Measurements from ENCODE around the gene FGD3. TPM values are rescaled to one million over a fixed set of nuclear protein-coding genes. Genes with fewer than 3 reads are reported as not detected.
A peak's percentile ranks its signal among the peaks of the same experiment; 100 is the strongest.
"Not testable (repeated sequence)": the region's sequence is repeated elsewhere in the genome, so short reads cannot be mapped to it uniquely, and the experiment has no call there.

The FGD3 gene
- polyA plus RNA-seq, 6 donors from 2014 or later: 37.0 to 115 (median 65.8) TPM

DNA sequence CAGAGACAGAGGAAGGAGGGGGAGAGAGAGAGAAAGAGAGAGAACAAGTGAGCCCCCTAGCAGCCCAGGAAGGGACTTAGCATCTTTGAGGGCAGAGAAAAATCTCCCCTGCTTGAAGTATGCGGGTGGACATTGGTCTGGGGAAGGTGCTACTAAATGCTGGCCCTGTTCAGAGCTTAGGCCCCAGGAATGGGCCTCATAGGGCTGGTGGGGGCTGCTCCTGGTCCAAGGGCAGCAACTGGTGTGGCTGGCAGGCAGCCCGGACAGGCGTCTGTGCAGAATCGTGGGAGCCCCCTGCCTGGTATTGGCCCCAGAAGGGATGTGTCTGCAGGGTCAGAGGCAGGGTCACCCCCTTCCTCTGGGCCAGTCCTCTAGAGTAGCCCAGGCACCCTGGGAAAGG, 63.4 kb downstream of the FGD3 start:
- H3K4me1 Mint-ChIP-seq: peaks cover 6 to 17% (median 10%) of the 10 kb centered on the region in 3 donors
- peak overlapping the region in 3 of 6 donors; percentile 31 to 59 (median 33) for H3K27ac Mint-ChIP-seq
- ATAC-seq (ENCODE audit: low read depth in 2 of 2) (no peak), DNase-seq (no peak)
- H3K9me3 Mint-ChIP-seq: no peaks in the 10 kb centered on the region
- H3K4me3 Mint-ChIP-seq: no peak overlapping the region
- H3K27me3 Mint-ChIP-seq: no peaks in the 10 kb centered on the region
- peaks cover 18 to 22% of the 10 kb centered on the region in 2 donors for H3K36me3 Mint-ChIP-seq

DNA sequence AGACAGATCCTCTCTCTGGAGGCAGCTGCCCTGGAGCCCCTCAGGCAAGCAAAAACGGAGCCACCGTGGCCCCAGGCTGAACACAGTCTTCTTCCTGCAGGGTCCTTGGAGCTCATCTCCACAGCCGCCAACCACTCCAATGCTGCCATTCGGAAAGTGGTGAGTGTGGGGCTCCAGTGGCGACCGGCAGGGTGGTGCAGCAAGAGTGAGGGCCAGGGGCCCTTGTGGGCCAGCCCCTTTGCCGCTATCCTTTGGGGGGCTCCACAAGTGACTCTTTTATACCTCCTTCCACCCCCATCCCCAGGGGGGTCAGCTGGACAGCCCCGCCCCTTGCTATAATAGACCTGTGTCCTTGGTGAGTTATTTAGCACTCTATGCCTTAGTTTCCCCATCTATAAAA, 63.8 kb downstream of the FGD3 start:
- Mint-ChIP-seq H3K4me1 (peaks cover 6 to 14% (median 10%) of the 10 kb centered on the region in 3 donors), H3K36me3 (peaks cover 14 to 22% of the 10 kb centered on the region in 2 donors), H3K27me3 (no peaks in the 10 kb centered on the region), H3K27ac (no peak overlapping the region), H3K9me3 (no peaks in the 10 kb centered on the region), H3K4me3 (no peak overlapping the region)
- DNase-seq: no peak
- ATAC-seq (ENCODE audit: low read depth in 2 of 2): no peak

DNA sequence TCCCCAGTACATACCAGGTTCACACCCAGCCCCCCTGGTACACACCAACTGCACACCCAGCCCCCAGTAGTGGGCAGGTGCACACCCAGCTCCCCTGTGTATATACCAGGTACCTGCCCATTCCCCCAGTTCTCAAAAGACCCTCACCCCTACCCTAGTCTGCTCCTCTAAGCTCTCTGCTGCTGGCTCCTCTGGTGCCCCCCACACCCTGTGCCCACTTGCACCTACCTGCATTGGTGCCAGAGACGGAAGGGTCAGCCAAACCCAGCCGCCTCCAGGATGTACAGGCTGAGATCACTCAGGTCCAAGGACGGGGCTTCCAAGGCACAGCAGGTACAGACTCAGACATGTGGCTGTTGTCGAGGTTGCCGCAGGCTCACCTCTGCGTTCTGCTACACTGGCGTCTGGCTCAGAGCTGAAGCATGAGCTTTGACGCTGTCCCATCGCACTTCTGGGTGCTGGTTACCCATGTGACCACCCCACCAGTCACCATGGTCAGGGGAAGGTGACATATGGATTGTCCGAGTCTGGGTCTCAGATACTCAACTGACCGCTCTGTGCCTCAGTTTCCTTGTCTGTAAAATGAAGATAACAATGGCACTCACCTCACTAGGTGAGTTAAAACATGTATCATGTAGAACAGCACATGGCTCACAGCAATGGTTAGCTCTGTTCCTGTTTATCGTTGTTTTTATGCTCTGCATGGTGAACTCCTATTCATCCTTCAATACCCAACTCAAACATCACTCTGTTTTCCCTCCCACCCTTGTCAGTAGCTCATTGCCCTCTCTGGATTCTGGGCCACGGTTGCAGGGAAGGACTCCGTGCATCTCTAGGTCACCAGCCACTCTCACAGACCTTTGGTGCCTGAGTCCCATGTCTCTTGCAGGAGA, 65.9 kb downstream of the FGD3 start:
- H3K9me3 Mint-ChIP-seq: no peaks in the 10 kb centered on the region
- H3K4me1 Mint-ChIP-seq: peaks cover 5 to 14% (median 10%) of the 10 kb centered on the region in 3 donors
- H3K27ac Mint-ChIP-seq: peak overlapping the region in 2 of 6 donors; percentile 33 to 56
- no peaks in the 10 kb centered on the region for H3K27me3 Mint-ChIP-seq
- H3K4me3 Mint-ChIP-seq: no peak overlapping the region
- DNase-seq (no peak), ATAC-seq (ENCODE audit: low read depth in 2 of 2) (no peak)
- H3K36me3 Mint-ChIP-seq: peaks cover 11 to 29% of the 10 kb centered on the region in 2 donors

DNA sequence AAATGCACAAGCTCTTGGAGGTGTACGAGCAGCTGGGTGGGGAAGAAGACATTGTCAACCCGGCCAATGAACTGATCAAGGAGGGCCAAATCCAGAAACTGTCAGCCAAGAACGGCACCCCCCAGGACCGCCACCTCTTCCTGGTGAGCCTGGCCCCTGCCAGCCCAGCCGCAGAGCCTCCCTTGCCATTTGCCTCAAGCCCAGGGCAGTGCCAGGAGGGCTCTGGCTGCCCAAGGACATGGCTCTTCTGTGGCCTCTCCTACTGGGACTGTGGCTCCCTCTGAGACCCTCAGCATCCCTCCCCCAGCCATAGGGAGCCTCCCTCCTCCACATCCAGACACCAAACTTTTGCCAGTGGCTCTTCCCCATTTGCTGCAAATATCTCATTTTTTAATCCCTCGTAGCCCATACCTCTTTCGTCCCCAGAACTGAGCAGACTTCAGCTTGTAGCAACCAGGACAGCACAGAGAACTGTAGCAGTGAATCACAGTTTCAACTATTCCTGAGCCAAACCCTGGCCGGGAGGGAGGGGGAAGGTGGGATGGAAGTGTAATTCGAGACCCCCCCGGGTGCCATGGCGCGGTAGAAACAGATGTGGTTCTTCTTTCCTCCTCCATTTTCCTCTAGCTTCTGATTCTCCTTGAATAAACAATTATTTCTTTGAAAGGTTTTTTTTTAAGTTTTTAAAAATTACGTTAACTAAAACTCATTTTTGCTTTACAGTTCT, 66.7 kb downstream of the FGD3 start:
- no peak for ATAC-seq (ENCODE audit: low read depth in 2 of 2)
- Mint-ChIP-seq H3K36me3 (peaks cover 9 to 32% of the 10 kb centered on the region in 2 donors), H3K4me3 (no peak overlapping the region), H3K4me1 (peaks cover 3 to 14% (median 10%) of the 10 kb centered on the region in 3 donors), H3K27ac (peak overlapping the region in 2 of 6 donors; percentile 58 to 81), H3K9me3 (no peaks in the 10 kb centered on the region), H3K27me3 (no peaks in the 10 kb centered on the region)
- no peak for DNase-seq

DNA sequence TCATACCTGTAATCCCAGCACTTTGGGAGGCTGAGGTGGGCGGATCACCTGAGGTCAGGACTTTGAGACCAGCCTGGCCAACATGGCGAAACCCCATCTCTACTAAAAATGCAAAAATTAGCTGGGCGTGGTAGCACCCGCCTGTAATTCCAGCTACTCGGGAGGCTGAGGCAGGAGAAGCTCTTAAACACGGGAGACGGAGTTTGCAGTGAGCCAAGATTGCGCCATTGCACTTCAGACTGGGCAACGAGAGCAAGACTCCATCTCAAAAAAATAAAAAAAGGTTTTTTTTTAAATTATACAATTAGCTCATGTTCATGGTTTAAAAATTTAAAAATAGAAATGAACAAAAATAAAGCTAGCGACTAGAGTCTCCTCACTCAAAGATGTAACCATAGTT, 67.9 kb downstream of the FGD3 start:
- not testable (repeated sequence) for DNase-seq; ATAC-seq (ENCODE audit: low read depth in 2 of 2); H3K27me3 Mint-ChIP-seq; H3K4me3 Mint-ChIP-seq; H3K9me3 Mint-ChIP-seq
- H3K27ac Mint-ChIP-seq: peak overlapping the region in 2 of 6 donors; percentile 34 to 60
- peaks cover 16 to 36% of the 10 kb centered on the region in 2 donors for H3K36me3 Mint-ChIP-seq
- peaks cover 3 to 16% (median 10%) of the 10 kb centered on the region in 3 donors for H3K4me1 Mint-ChIP-seq

DNA sequence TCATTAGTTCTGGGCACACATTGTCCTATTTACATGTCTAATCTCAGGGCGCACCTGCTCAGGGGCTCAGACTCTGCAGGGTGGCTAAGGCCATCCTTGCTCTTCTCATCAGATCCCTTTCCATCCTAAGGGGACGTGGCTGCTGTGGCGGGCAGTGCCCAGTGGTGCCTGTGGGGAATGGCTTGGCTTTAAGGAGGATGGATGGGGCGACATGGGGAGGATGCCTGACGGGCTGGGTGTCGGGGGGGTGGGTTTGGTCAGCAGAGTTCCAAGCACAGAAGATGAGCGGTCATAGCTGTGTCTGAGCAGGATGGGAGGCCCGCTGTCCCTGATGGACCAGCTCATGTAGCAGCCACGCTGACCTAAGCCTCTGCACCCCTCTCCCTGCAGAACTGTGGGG, 70.3 kb downstream of the FGD3 start:
- Mint-ChIP-seq H3K4me1 (peaks cover 0 to 11% (median 10%) of the 10 kb centered on the region in 3 donors), H3K36me3 (peaks cover 16 to 38% of the 10 kb centered on the region in 2 donors), H3K27me3 (no peaks in the 10 kb centered on the region), H3K9me3 (no peaks in the 10 kb centered on the region), H3K4me3 (no peak overlapping the region), H3K27ac (peak overlapping the region in 1 of 6 donors; percentile 42)
- ATAC-seq (ENCODE audit: low read depth in 2 of 2): no peak
- DNase-seq: no peak

DNA sequence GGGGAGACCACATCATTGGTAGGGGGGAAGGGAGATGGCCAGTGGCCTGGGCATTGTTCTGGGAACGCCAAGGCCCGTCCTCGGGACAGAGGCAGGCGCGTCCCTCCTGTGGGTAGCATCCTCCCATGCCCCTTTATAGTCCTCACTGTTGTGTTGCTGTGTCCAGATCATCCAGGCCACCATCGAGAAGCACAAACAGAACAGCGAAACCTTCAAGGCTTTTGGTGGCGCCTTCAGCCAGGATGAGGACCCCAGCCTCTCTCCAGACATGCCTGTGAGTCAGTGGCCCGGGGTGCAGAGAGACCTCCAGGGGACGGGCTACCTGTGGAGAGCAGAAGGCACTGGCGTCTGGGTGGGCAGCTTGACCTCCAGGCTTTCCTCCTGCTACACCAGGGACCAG, 72.8 kb downstream of the FGD3 start:
- Mint-ChIP-seq H3K9me3 (no peaks in the 10 kb centered on the region), H3K4me1 (peaks cover 0 to 4% (median 0%) of the 10 kb centered on the region in 3 donors), H3K4me3 (no peak overlapping the region), H3K27me3 (no peaks in the 10 kb centered on the region), H3K27ac (peak overlapping the region in 1 of 6 donors; percentile 88), H3K36me3 (peaks cover 8 to 24% of the 10 kb centered on the region in 2 donors)
- DNase-seq: no peak
- no peak for ATAC-seq (ENCODE audit: low read depth in 2 of 2)

DNA sequence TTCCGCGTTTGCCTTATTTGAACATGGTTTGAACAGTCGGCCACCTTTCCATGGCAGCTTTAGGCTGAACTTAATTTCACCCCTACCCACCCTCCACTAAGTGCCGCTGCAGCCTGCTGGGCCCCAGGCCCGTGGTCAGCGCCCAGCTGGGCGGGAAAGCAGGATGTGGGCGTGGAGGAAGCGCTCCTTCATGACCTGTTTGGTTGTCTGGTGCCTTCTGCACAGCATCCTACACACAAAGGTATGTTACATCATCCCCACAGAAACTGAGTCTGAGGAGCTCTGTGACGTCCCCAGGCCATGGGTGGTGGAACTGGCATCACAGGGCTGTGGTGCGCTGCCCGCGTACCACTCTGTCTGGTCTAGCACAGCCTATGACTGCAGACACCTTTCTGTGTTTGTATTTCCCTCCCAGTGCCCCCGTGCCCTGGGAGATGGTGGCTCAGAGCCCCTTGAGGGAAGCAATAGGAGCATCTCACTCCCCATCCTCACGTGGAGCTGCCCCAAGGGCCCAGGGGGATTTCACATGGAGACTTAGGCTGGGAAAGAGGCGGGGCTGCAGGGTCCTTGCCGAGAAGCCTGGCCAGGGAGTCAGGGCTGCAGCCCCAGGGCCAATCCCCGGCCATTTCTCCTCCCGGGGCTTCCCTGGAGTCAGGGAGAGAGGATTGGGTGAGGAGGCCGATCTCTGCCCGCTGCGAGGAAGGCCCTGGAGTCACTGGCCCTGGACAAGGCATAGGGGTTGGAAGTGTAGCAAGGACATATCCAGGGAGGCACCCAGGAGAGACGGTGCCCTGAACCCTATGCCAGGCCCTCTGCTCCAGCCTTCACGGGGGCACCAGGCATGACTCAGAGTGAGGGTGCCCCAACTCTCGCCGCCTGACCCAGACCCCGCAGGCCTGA, 73.7 kb downstream of the FGD3 start:
- H3K4me1 Mint-ChIP-seq: peaks cover 0 to 8% (median 0%) of the 10 kb centered on the region in 3 donors
- DNase-seq (no peak), ATAC-seq (ENCODE audit: low read depth in 2 of 2) (no peak)
- no peaks in the 10 kb centered on the region for H3K9me3 Mint-ChIP-seq
- no peaks in the 10 kb centered on the region for H3K27me3 Mint-ChIP-seq
- no peak overlapping the region for H3K4me3 Mint-ChIP-seq
- no peak overlapping the region for H3K27ac Mint-ChIP-seq
- peaks cover 8 to 24% of the 10 kb centered on the region in 2 donors for H3K36me3 Mint-ChIP-seq

DNA sequence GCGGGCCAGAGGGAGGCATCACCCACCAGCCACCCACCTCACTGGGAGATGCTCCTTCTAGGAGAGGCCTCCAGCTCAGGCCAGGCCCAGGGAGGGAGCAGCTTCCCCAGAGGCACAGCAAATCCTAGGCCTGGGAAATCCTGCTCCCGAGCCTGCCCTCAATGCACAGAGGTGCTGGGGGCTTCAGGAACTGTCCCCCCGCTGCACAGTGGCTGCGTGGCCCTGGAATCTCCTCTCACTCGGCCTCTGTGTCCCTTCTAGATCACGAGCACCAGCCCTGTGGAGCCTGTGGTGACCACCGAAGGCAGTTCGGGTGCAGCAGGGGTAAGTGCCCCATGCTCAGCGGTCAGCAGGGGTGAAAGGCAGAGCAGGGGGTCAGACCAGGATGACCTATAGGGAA, 74.7 kb downstream of the FGD3 start:
- H3K4me1 Mint-ChIP-seq: peaks cover 8 to 12% (median 10%) of the 10 kb centered on the region in 3 donors
- H3K36me3 Mint-ChIP-seq: peaks cover 8 to 24% of the 10 kb centered on the region in 2 donors
- no peak overlapping the region for H3K4me3 Mint-ChIP-seq
- ATAC-seq (ENCODE audit: low read depth in 2 of 2) (no peak), DNase-seq (no peak)
- no peaks in the 10 kb centered on the region for H3K9me3 Mint-ChIP-seq
- H3K27ac Mint-ChIP-seq: peak overlapping the region in 3 of 6 donors; percentile 32 to 79 (median 47)
- no peaks in the 10 kb centered on the region for H3K27me3 Mint-ChIP-seq

DNA sequence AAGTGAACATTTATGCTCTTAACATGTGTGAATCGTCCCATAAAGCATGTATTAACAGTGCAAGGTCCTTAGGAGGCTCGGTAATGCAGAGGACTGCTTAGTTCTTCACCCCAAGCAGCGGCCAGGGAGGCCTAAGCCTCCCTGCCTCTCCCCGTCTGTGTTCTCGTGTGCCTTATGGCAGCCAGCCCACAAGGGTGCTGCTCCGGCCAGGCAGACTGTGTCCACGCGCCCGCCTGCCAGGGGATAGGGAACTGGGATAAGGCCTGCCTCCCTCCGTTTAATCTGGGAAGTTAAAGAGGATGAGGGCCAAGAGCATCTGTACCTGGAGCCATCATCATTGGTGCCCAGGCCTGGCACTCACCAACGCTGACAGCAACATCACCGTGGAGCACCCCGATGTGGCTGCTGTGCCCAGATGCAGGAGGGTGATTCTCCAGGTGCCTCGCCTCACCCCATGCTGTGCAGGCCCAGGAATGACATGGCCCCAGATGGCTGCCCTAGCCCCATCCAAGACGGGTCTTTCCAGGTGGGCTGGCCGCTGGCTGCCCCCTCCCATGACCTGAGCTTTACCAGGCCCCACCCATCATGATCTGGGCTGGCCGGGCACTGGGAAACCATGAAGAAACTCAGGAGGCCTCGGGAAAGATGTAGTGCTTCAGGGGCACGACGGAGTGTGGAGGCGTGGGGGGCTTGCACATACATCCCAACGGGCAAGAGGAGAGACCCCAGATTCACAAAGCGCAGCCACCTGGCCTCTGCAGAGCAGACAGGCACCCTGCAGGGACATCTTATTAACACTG, 75.6 kb downstream of the FGD3 start:
- peaks cover 16 to 19% (median 18%) of the 10 kb centered on the region in 3 donors for H3K4me1 Mint-ChIP-seq
- no peaks in the 10 kb centered on the region for H3K27me3 Mint-ChIP-seq
- no peak for DNase-seq
- no peaks in the 10 kb centered on the region for H3K9me3 Mint-ChIP-seq
- peak overlapping the region in 3 of 6 donors; percentile 47 to 79 (median 59) for H3K27ac Mint-ChIP-seq
- H3K36me3 Mint-ChIP-seq: peaks cover 8 to 19% of the 10 kb centered on the region in 2 donors
- no peak for ATAC-seq (ENCODE audit: low read depth in 2 of 2)
- peak overlapping the region in 1 of 8 donors; percentile 64 for H3K4me3 Mint-ChIP-seq

DNA sequence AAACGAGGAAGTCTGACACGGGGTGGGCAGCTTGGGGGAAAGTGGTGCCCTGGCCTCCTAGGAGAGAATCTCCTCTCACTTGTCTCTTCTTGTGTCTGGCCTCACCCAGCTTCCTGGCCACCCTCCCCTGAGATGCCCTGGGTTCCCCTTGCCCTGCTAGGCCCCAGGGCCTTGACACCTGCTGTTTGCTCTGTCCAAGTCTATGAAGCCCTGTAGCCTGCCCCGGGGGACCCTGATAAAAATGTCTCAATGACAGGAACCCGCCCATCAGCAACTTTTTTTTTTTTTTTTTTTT, 76.1 kb downstream of the FGD3 start:
- H3K27me3 Mint-ChIP-seq: no peaks in the 10 kb centered on the region
- peak overlapping the region in 1 of 6 donors; percentile 11 for H3K27ac Mint-ChIP-seq
- H3K9me3 Mint-ChIP-seq: no peaks in the 10 kb centered on the region
- peaks cover 8 to 17% of the 10 kb centered on the region in 2 donors for H3K36me3 Mint-ChIP-seq
- ATAC-seq (ENCODE audit: low read depth in 2 of 2) (no peak), DNase-seq (no peak)
- peaks cover 22 to 24% (median 23%) of the 10 kb centered on the region in 3 donors for H3K4me1 Mint-ChIP-seq
- H3K4me3 Mint-ChIP-seq: no peak overlapping the region

DNA sequence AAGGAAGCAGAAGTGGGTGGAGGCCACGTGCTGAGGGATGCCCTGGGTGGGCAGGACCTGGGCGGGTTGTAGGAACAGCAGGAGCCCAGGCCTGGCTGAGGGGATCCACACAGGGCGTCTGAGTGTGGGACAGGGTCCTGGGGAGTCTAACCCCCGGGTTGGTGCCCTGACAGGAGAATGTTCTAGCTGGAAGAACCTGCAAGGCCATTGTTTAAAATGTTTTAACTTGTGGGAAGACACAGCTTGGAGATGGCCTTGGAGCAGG, 77.3 kb downstream of the FGD3 start:
- ATAC-seq (ENCODE audit: low read depth in 2 of 2): no peak
- Mint-ChIP-seq H3K27ac (peak overlapping the region in 3 of 6 donors; percentile 31 to 74 (median 39)), H3K9me3 (no peaks in the 10 kb centered on the region), H3K4me3 (no peak overlapping the region), H3K27me3 (no peaks in the 10 kb centered on the region), H3K4me1 (peaks cover 27 to 33% (median 31%) of the 10 kb centered on the region in 3 donors), H3K36me3 (peaks cover 1 to 9% of the 10 kb centered on the region in 2 donors)
- DNase-seq: no peak

Data from naive B cell (primary cell).